Small intestine (tissue), 7 donors: ENCODE results near the gene MED29. TPM values are rescaled to one million over a fixed set of nuclear protein-coding genes. Genes with fewer than 3 reads are reported as not detected.

Experiments
- DNase-seq, 2 donors: peaks; one replicate each; pipeline versions ENCODE4 v3.0.0 to v3.0.0-alpha.2; 2013
- FAIRE-seq: peaks from 2 replicates; lab custom pipeline; 2012; peaks lifted over from hg19 to GRCh38; lab: Jason Lieb, UNC
- H3K27ac ChIP-seq, 3 donors: one replicate each; pipeline ENCODE4 v1.5.1; 2013; ENCODE audit warnings: low read length in 2 of 3, mild to moderate bottlenecking in 2 of 3, control low read depth in 1 of 3, inconsistent platforms in 1 of 3, low read depth in 1 of 3, moderate library complexity in 1 of 3
- H3K27me3 ChIP-seq, 3 donors: one replicate each; pipeline ENCODE4 v1.6.1; 2013; ENCODE audit warnings: low read length in 3 of 3, inconsistent platforms in 1 of 3; ENCODE audit not compliant: control insufficient read depth in 3 of 3, insufficient read depth in 3 of 3
- H3K36me3 ChIP-seq, 3 donors: one replicate each; pipeline ENCODE4 v1.6.1; 2013; ENCODE audit warnings: low read length in 3 of 3, inconsistent platforms in 1 of 3, low read depth in 1 of 3, mild to moderate bottlenecking in 1 of 3, moderate library complexity in 1 of 3; ENCODE audit not compliant: control insufficient read depth in 3 of 3, insufficient read depth in 2 of 3
- H3K4me1 ChIP-seq, 3 donors: one replicate each; pipeline ENCODE4 v1.6.1; 2013; ENCODE audit warnings: low read length in 2 of 3, inconsistent platforms in 1 of 3, low read depth in 1 of 3, mild to moderate bottlenecking in 1 of 3, moderate library complexity in 1 of 3; ENCODE audit not compliant: control insufficient read depth in 3 of 3, insufficient read depth in 2 of 3
- H3K4me3 ChIP-seq, 3 donors: one replicate each; pipeline ENCODE4 v1.5.1; 2013; ENCODE audit warnings: low read length in 3 of 3, control low read depth in 1 of 3, inconsistent platforms in 1 of 3, low read depth in 1 of 3, mild to moderate bottlenecking in 1 of 3, moderate library complexity in 1 of 3
- H3K9me3 ChIP-seq, 2 donors: one replicate each; pipeline ENCODE4 v1.6.1; 2013; ENCODE audit warnings: low read depth in 1 of 2, low read length in 1 of 2; ENCODE audit not compliant: control insufficient read depth in 2 of 2, insufficient read depth in 1 of 2
- WGBS, 3 donors: extraction: QIAGEN DNeasy Blood & Tissue Kit; methylation state at CpG; one replicate each; pipeline ENCODE4 v1.1.7; 2013; 5-methylcytosine and 5-hydroxymethylcytosine counted together
- polyA plus RNA-seq, 4 donors: library from polyadenylated mRNA; stranded (reverse) in 3 of 4; unstranded in 1 of 4; fragments of 200-250 nt in 3 of 4; fragments of 120-200 nt in 1 of 4; gene quantifications; one replicate each; pipeline versions ENCODE4 v1.2.1 to v1.2.3, GENCODE V29; 2013
- donor health status: healthy with polysubstance abuse.
- donor health status: control.
- donor health status: control.
- donor health status: Bipolar disorder and iron deficiency.
- donor health status: healthy.

MED29 gene
- polyA plus RNA-seq, 4 donors = 20.3 to 29.3 (median 23.7) TPM

- H3K27ac ChIP-seq = no peak overlapping the region
- peaks cover 0 to 55% (median 0%) of the 10 kb centered on the region in 3 donors for H3K36me3 ChIP-seq
- no peak overlapping the region for H3K4me3 ChIP-seq
- 90 to 95% (median 90%) methylated on average over 5 of the region's 5 CpGs for WGBS, 3 donors
- no peak for FAIRE-seq
- no peaks in the 10 kb centered on the region for H3K4me1 ChIP-seq
- DNase-seq = no peak
- H3K27me3 ChIP-seq = no peaks in the 10 kb centered on the region
- H3K9me3 ChIP-seq = no peaks in the 10 kb centered on the region
Measured at GRCh38 chr19:39422020-39422419, 30.8 kb downstream of the MED29 start.

- peaks cover 0 to 6% (median 0%) of the 10 kb centered on the region in 3 donors for H3K4me1 ChIP-seq
- H3K36me3 ChIP-seq = peaks cover 0 to 46% (median 0%) of the 10 kb centered on the region in 3 donors
- H3K27ac ChIP-seq = no peak overlapping the region
- no peaks in the 10 kb centered on the region for H3K27me3 ChIP-seq
- no peaks in the 10 kb centered on the region for H3K9me3 ChIP-seq
- WGBS, 3 donors = 86 to 89% (median 89%) methylated on average over 32 to 35 of the region's 35 CpGs
- FAIRE-seq = no peak
- no peak for DNase-seq
- H3K4me3 ChIP-seq = no peak overlapping the region
Measured at GRCh38 chr19:39423258-39424086, 32.3 kb downstream of the MED29 start.

DNA sequence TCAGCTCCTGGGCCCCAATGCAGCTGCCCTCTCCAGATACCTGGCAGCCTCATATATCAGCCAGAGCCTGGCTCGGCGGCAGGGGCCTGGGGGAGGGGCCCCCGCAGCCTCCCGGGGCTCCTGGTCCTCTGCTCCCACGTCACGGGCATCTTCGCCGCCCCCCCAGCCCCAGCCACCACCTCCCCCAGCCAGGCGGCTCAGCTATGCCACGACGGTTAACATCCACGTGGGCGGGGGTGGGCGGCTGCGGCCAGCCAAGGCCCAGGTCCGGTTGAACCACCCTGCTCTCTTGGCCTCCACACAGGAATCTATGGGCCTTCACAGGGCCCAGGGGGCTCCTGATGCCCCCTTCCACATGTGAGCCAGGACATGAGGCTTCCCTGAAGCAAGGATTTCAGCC is 33.8 kb downstream of the MED29 start:
- peaks cover 0 to 40% (median 0%) of the 10 kb centered on the region in 3 donors for H3K36me3 ChIP-seq
- FAIRE-seq = no peak
- H3K27ac ChIP-seq = no peak overlapping the region
- DNase-seq = no peak
- H3K4me1 ChIP-seq = peaks cover 0 to 10% (median 0%) of the 10 kb centered on the region in 3 donors
- WGBS, 3 donors = 82 to 85% (median 83%) methylated on average over 14 to 16 of the region's 16 CpGs
- no peaks in the 10 kb centered on the region for H3K27me3 ChIP-seq
- no peaks in the 10 kb centered on the region for H3K9me3 ChIP-seq
- H3K4me3 ChIP-seq = no peak overlapping the region

- Histone ChIP-seq H3K4me1 (peaks cover 0 to 10% (median 0%) of the 10 kb centered on the region in 3 donors), H3K4me3 (no peak overlapping the region), H3K9me3 (no peaks in the 10 kb centered on the region), H3K36me3 (peaks cover 0 to 35% (median 0%) of the 10 kb centered on the region in 3 donors), H3K27me3 (no peaks in the 10 kb centered on the region), H3K27ac (no peak overlapping the region)
- WGBS, 3 donors = 87 to 91% (median 89%) methylated on average over 7 of the region's 7 CpGs
- FAIRE-seq (no peak), DNase-seq (no peak)
Measured at GRCh38 chr19:39425744-39426143, 34.6 kb downstream of the MED29 start.

GRCh38 chr19:39426170-39426569 is 35.0 kb downstream of the MED29 start:
- no peak overlapping the region for H3K27ac ChIP-seq
- FAIRE-seq = no peak
- no peak for DNase-seq
- no peak overlapping the region for H3K4me3 ChIP-seq
- H3K9me3 ChIP-seq = no peaks in the 10 kb centered on the region
- H3K4me1 ChIP-seq = peaks cover 0 to 10% (median 4%) of the 10 kb centered on the region in 3 donors
- 58 to 65% (median 65%) methylated on average over 5 of the region's 5 CpGs for WGBS, 3 donors
- peaks cover 0 to 38% (median 0%) of the 10 kb centered on the region in 3 donors for H3K36me3 ChIP-seq
- no peaks in the 10 kb centered on the region for H3K27me3 ChIP-seq

GRCh38 chr19:39427707-39428106 is 36.5 kb downstream of the MED29 start:
- Histone ChIP-seq H3K27ac (peak overlapping the region in 1 of 3 donors; percentile 84), H3K27me3 (no peaks in the 10 kb centered on the region), H3K4me3 (no peak overlapping the region), H3K36me3 (peaks cover 0 to 42% (median 2%) of the 10 kb centered on the region in 3 donors), H3K9me3 (no peaks in the 10 kb centered on the region), H3K4me1 (peaks cover 0 to 10% (median 5%) of the 10 kb centered on the region in 3 donors)
- FAIRE-seq (no peak), DNase-seq (no peak)
- WGBS, 3 donors = 88 to 90% (median 89%) methylated on average over 11 of the region's 11 CpGs

GRCh38 chr19:39428283-39429112 is 37.3 kb downstream of the MED29 start:
- Histone ChIP-seq H3K9me3 (no peaks in the 10 kb centered on the region), H3K27me3 (no peaks in the 10 kb centered on the region), H3K27ac (peak overlapping the region in 2 of 3 donors; percentile 58 to 84), H3K36me3 (peaks cover 4 to 42% (median 6%) of the 10 kb centered on the region in 3 donors), H3K4me1 (peaks cover 0 to 10% (median 5%) of the 10 kb centered on the region in 3 donors), H3K4me3 (no peak overlapping the region)
- DNase-seq (peak; percentile 18 to 73), FAIRE-seq (no peak)
- WGBS, 3 donors = 28 to 36% (median 30%) methylated on average over 21 to 23 of the region's 23 CpGs
